Measurements from ENCODE around the gene ADGRA1.

The ADGRA1 gene

DNA sequence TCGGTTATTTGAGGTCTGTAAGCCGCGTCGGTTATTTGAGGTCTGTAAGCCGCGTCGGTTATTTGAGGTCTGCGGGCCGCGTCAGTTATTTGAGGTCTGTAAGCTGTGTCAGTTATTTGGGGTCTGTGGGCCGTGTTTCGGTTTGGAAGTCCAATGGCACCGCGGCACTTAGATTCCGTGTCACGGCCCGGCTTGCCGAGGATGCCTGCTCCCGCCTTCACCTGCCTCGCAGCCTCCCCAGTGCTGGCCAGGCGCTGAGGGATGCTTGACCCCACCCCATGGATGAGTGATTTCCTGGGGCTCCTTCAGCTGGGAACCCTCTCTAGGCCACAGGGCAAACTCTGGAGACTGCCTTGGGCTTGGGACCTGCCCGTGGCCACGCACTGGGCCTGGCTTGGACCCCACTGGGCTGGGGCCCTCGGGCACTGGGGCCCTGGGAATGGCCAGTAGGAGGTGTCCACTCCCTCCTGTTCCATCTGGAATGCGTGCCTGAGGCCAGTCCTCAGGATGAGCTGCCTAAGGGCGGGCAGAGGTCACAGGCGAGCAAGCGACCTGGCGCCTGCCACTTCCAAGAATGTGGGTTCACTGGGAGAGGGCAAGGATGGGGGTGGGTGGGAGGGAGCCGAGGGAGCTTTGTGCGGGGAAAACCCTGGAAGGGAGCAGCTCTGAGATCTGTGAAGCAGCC is 25.6 kb downstream of the ADGRA1 start:
- Histone ChIP-seq H4K20me1 (ENCODE audit: insufficient read depth, low read length) (no peaks in the 10 kb centered on the region), H3K4me1 (ENCODE audit: insufficient read depth, low read length, severe bottlenecking) (no peaks in the 10 kb centered on the region), H3K36me3 (ENCODE audit: insufficient read depth, low read length) (no peaks in the 10 kb centered on the region), H3K9me3 (ENCODE audit: low read length) (no peaks in the 10 kb centered on the region), H3F3A (ENCODE audit: insufficient read depth, low read length) (no peaks in the 10 kb centered on the region), H3K27me3 (ENCODE audit: insufficient read depth, low read length) (no peaks in the 10 kb centered on the region), H2AFZ (ENCODE audit: low read length) (no peak overlapping the region), H3K4me2 (ENCODE audit: low read length) (no peak overlapping the region), H3K4me3 (ENCODE audit: low read depth, low read length, poor library complexity, severe bottlenecking) (no peak overlapping the region), H3K9me2 (ENCODE audit: low read depth, low read length) (no peaks in the 10 kb centered on the region), H3K27ac (ENCODE audit: low read depth, low read length, poor library complexity, severe bottlenecking) (no peak overlapping the region), H3K9ac (ENCODE audit: low read length) (no peak overlapping the region), H3K79me2 (ENCODE audit: insufficient read depth, low read length) (no peaks in the 10 kb centered on the region)
- TF ChIP-seq, protein P1, sequence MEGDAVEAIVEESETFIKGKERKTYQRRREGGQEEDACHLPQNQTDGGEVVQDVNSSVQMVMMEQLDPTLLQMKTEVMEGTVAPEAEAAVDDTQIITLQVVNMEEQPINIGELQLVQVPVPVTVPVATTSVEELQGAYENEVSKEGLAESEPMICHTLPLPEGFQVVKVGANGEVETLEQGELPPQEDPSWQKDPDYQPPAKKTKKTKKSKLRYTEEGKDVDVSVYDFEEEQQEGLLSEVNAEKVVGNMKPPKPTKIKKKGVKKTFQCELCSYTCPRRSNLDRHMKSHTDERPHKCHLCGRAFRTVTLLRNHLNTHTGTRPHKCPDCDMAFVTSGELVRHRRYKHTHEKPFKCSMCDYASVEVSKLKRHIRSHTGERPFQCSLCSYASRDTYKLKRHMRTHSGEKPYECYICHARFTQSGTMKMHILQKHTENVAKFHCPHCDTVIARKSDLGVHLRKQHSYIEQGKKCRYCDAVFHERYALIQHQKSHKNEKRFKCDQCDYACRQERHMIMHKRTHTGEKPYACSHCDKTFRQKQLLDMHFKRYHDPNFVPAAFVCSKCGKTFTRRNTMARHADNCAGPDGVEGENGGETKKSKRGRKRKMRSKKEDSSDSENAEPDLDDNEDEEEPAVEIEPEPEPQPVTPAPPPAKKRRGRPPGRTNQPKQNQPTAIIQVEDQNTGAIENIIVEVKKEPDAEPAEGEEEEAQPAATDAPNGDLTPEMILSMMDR (IDR thresholded peaks at IDR 0.05; ENCODE audit: low read length) = no peak
- no peak for TF ChIP-seq EZH2 (IDR thresholded peaks at IDR 0.05; ENCODE audit: borderline replicate concordance, low read length)

- Histone ChIP-seq H3K9ac (ENCODE audit: low read length) (no peak overlapping the region), H4K20me1 (ENCODE audit: insufficient read depth, low read length) (no peaks in the 10 kb centered on the region), H3K9me3 (ENCODE audit: low read length) (no peaks in the 10 kb centered on the region), H3K27ac (ENCODE audit: low read depth, low read length, poor library complexity, severe bottlenecking) (no peak overlapping the region), H3K4me1 (ENCODE audit: insufficient read depth, low read length, severe bottlenecking) (no peaks in the 10 kb centered on the region), H3F3A (ENCODE audit: insufficient read depth, low read length) (no peaks in the 10 kb centered on the region), H3K36me3 (ENCODE audit: insufficient read depth, low read length) (no peaks in the 10 kb centered on the region), H3K4me2 (ENCODE audit: low read length) (no peak overlapping the region), H3K9me2 (ENCODE audit: low read depth, low read length) (no peaks in the 10 kb centered on the region), H3K4me3 (ENCODE audit: low read depth, low read length, poor library complexity, severe bottlenecking) (no peak overlapping the region), H3K27me3 (ENCODE audit: insufficient read depth, low read length) (no peaks in the 10 kb centered on the region), H3K79me2 (ENCODE audit: insufficient read depth, low read length) (no peaks in the 10 kb centered on the region), H2AFZ (ENCODE audit: low read length) (no peak overlapping the region)
- TF ChIP-seq, protein P1 (IDR thresholded peaks at IDR 0.05; ENCODE audit: low read length) = no peak
- TF ChIP-seq EZH2 (IDR thresholded peaks at IDR 0.05; ENCODE audit: borderline replicate concordance, low read length) = no peak
Measured at GRCh38 chr10:133113847-133114246, 26.1 kb downstream of the ADGRA1 start.

DNA sequence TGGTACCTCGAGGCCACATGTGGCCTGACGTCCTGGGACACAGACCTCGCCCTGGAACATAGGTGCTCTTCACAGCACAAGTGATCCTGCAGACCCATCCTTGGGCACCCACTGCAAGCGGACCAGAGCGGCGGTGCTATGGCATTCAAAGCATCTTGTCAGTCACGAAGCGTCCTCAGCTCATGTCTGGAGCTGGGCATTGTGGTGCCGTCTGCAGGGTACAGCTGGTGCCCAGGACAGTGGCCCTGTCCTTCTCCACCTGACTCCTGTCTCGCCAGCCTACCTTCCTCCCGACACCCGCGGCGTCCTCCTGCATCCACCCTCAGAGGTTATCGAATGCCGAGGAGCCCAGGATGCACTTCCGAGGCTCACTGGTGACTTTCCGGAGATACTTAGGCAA is 26.5 kb downstream of the ADGRA1 start:
- Histone ChIP-seq H4K20me1 (ENCODE audit: insufficient read depth, low read length) (no peaks in the 10 kb centered on the region), H3K9me2 (ENCODE audit: low read depth, low read length) (no peaks in the 10 kb centered on the region), H3K9me3 (ENCODE audit: low read length) (no peaks in the 10 kb centered on the region)

More for the DNA sequence above, 26.5 kb downstream of the ADGRA1 start:
- Histone ChIP-seq H3K9ac (ENCODE audit: low read length) (no peak overlapping the region), H3K4me2 (ENCODE audit: low read length) (no peak overlapping the region), H3K4me1 (ENCODE audit: insufficient read depth, low read length, severe bottlenecking) (no peaks in the 10 kb centered on the region), H3K27me3 (ENCODE audit: insufficient read depth, low read length) (no peaks in the 10 kb centered on the region), H3K36me3 (ENCODE audit: insufficient read depth, low read length) (no peaks in the 10 kb centered on the region), H3K4me3 (ENCODE audit: low read depth, low read length, poor library complexity, severe bottlenecking) (no peak overlapping the region), H3K79me2 (ENCODE audit: insufficient read depth, low read length) (no peaks in the 10 kb centered on the region), H3K27ac (ENCODE audit: low read depth, low read length, poor library complexity, severe bottlenecking) (no peak overlapping the region), H2AFZ (ENCODE audit: low read length) (no peak overlapping the region), H3F3A (ENCODE audit: insufficient read depth, low read length) (no peaks in the 10 kb centered on the region)
- TF ChIP-seq, protein P1 (IDR thresholded peaks at IDR 0.05; ENCODE audit: low read length) = no peak
- no peak for TF ChIP-seq EZH2 (IDR thresholded peaks at IDR 0.05; ENCODE audit: borderline replicate concordance, low read length)

All from OCI-LY1 (cell line).